DOHH2 (cell line): ENCODE data around the gene PRDM1.

Experiments used
- H3F3A ChIP-seq: fragments of 200-600 bp; sonication (generic), shearing (Covaris generic); 2 replicates; pipeline ENCODE4 v1.6.0; 2016; ENCODE audit warnings: antibody characterized with exemption, mild to moderate bottlenecking; ENCODE audit not compliant: control insufficient read depth, insufficient read depth
- H3K27ac ChIP-seq: fragments of 200-600 bp; sonication (generic); 2 replicates; pipeline ENCODE4 v1.5.1; 2014; ENCODE audit warnings: low read depth, mild to moderate bottlenecking, low read length, moderate library complexity
- H3K27me3 ChIP-seq: fragments of 200-600 bp; sonication (generic); 2 replicates; pipeline ENCODE4 v1.6.1; 2014; ENCODE audit warnings: mild to moderate bottlenecking, low read length, mixed read lengths; ENCODE audit not compliant: control insufficient read depth
- H3K36me3 ChIP-seq: fragments of 200-600 bp; sonication (generic); 2 replicates; pipeline ENCODE4 v1.6.1; 2014; ENCODE audit warnings: mild to moderate bottlenecking, low read length, moderate library complexity, mixed read lengths; ENCODE audit not compliant: control insufficient read depth
- H3K4me1 ChIP-seq: fragments of 200-600 bp; sonication (generic); 2 replicates; pipeline ENCODE4 v1.6.1; 2014; ENCODE audit warnings: mild to moderate bottlenecking, low read length, mixed read lengths; ENCODE audit not compliant: control insufficient read depth
- H3K4me2 ChIP-seq: fragments of 200-600 bp; sonication (generic); 2 replicates; pipeline ENCODE4 v1.6.0; 2014; ENCODE audit warnings: mild to moderate bottlenecking, low read length, moderate library complexity
- H3K4me3 ChIP-seq: fragments of 200-600 bp; sonication (generic); 2 replicates; pipeline ENCODE4 v1.5.1; 2014; ENCODE audit warnings: mild to moderate bottlenecking, low read length, mixed read lengths
- H3K79me2 ChIP-seq: fragments of 200-600 bp; sonication (generic); 2 replicates; pipeline ENCODE4 v1.6.1; 2014; ENCODE audit warnings: mild to moderate bottlenecking, low read length, mixed read lengths; ENCODE audit not compliant: control insufficient read depth
- H3K9me2 ChIP-seq: fragments of 200-600 bp; sonication (generic); replicated peaks from 2 replicates; pipeline ENCODE4 v1.6.1; 2014; ENCODE audit warnings: mild to moderate bottlenecking, low read length, mixed read lengths; ENCODE audit not compliant: control insufficient read depth
- H3K9me3 ChIP-seq: fragments of 200-600 bp; sonication (generic); 2 replicates; pipeline ENCODE4 v1.6.1; 2014; ENCODE audit warnings: antibody characterized with exemption, low read length, mixed read lengths; ENCODE audit not compliant: control insufficient read depth, insufficient read depth
- H4K20me1 ChIP-seq: fragments of 200-600 bp; sonication (generic); 2 replicates; pipeline ENCODE4 v1.6.0; 2014; ENCODE audit warnings: low read depth, mild to moderate bottlenecking, antibody characterized with exemption, low read length, moderate library complexity; ENCODE audit not compliant: control insufficient read depth, insufficient read depth
- CTCF ChIP-seq: fragments of 200-600 bp; sonication (generic); IDR thresholded peaks from one replicate; pipeline ENCODE4 v1.5.1; 2014; ENCODE audit warnings: antibody characterized with exemption, mild to moderate bottlenecking, low read depth, low read length; ENCODE audit not compliant: poor library complexity, severe bottlenecking
- EZH2phosphoT487 ChIP-seq: fragments of 200-600 bp; sonication (generic); IDR thresholded peaks from 2 replicates; pipeline ENCODE4 v1.6.1; 2017; ENCODE audit warnings: borderline replicate concordance, mild to moderate bottlenecking, antibody characterized with exemption, low read length, moderate library complexity, mixed read lengths

The PRDM1 gene

DNA sequence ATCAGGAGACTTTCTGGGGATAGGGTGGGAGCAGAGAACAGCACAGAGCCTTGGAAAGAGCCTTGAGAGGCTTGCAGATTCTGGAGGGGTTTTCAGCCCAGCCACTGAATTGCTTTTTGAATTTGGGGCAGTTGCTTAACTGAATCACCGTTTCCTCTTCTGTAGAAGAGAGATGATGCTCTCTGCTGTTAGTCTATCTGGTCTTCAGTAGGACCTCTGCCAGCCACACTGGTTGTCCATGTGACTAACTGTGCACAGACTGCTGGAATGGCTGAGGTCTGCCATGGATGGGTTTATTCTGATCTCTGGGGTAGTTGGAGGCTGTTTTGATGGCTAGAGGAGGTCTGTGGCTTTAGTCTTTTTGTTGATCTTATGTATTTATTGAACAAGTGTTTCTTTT, 21.4 kb upstream of the PRDM1 start:
- Histone ChIP-seq H3K27me3 (0 out of 2 replicates have a peak, but pooled peaks cover 2% of the 10 kb centered on the region), H3F3A (no peaks in the 10 kb centered on the region), H3K4me3 (no peak overlapping the region), H3K4me2 (no peak overlapping the region), H3K79me2 (no peaks in the 10 kb centered on the region), H4K20me1 (no peaks in the 10 kb centered on the region), H3K36me3 (no peaks in the 10 kb centered on the region), H3K9me2 (no peaks in the 10 kb centered on the region), H3K4me1 (no peaks in the 10 kb centered on the region), H3K27ac (no peak overlapping the region), H3K9me3 (no peaks in the 10 kb centered on the region)
- no peak for TF ChIP-seq CTCF
- TF ChIP-seq EZH2phosphoT487: no peak

GRCh38 chr6:106066989-106067388, 19.1 kb upstream of the PRDM1 start:
- Histone ChIP-seq H3K9me2 (no peaks in the 10 kb centered on the region), H3K36me3 (no peaks in the 10 kb centered on the region), H3K79me2 (no peaks in the 10 kb centered on the region), H3K27ac (no peak overlapping the region), H3K27me3 (0 out of 2 replicates have a peak, but pooled peaks cover 3% of the 10 kb centered on the region), H3K4me3 (no peak overlapping the region), H3F3A (no peaks in the 10 kb centered on the region), H3K4me1 (no peaks in the 10 kb centered on the region), H3K4me2 (no peak overlapping the region), H3K9me3 (no peaks in the 10 kb centered on the region), H4K20me1 (no peaks in the 10 kb centered on the region)
- no peak for TF ChIP-seq EZH2phosphoT487
- no peak for TF ChIP-seq CTCF

DNA sequence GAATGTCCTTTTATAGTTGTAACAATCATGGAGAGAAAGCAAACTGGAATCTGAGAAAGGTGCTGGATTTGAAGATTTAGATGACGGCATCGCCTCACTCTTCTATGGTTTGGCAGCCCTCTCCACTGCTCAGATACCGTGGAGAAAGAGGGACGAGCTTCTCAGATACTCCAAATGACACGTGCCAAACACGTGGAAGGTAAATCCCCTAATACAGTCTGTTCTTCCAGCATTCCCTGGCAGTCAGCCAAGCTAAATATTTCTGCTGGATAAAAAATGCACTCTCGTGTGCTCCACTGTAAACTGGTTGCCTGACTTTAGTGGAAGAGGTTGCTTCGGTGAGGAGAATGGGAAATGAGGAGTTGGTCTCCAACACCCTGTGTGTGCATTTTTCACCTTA, 16.7 kb upstream of the PRDM1 start:
- H3K4me2 ChIP-seq: no peak overlapping the region
- no peaks in the 10 kb centered on the region for H3K9me3 ChIP-seq
- no peaks in the 10 kb centered on the region; the same call in 1 of the 2 replicates for H3K9me2 ChIP-seq
- no peak overlapping the region for H3K27ac ChIP-seq
- H3K4me1 ChIP-seq: no peaks in the 10 kb centered on the region
- H3K36me3 ChIP-seq: no peaks in the 10 kb centered on the region
- 0 out of 2 replicates have a peak, but pooled peaks cover 3% of the 10 kb centered on the region for H3K27me3 ChIP-seq
- H3K4me3 ChIP-seq: no peak overlapping the region
- no peaks in the 10 kb centered on the region for H4K20me1 ChIP-seq
- TF ChIP-seq EZH2phosphoT487 (no peak), CTCF (no peak)
- no peaks in the 10 kb centered on the region for H3K79me2 ChIP-seq
- no peaks in the 10 kb centered on the region for H3F3A ChIP-seq
